Vagina (tissue), 2 donors: ENCODE data around the gene RAD51D.

ENCODE experiments used
- POLR2AphosphoS5 ChIP-seq, 2 donors: sonication (generic); formaldehyde crosslinking; IDR thresholded peaks; one replicate each; pipeline ENCODE4 v1.9.0; 2017; ENCODE audit warnings: antibody characterized with exemption in 2 of 2, mild to moderate bottlenecking in 2 of 2, low read depth in 1 of 2; ENCODE audit not compliant: insufficient read depth in 1 of 2
- TF ChIP-seq, protein P1 (sequence below), 3 experiments: fragments of 450-650 bp in 2 of 3; fragments of 200-600 bp in 1 of 3; sonication (generic) in 1 of 3; IDR thresholded peaks; one replicate each; pipeline ENCODE4 v1.5.1; 2017 to 2019; ENCODE audit warnings: antibody characterized with exemption in 3 of 3, mild to moderate bottlenecking in 2 of 3, moderate library complexity in 2 of 3

DNA sequence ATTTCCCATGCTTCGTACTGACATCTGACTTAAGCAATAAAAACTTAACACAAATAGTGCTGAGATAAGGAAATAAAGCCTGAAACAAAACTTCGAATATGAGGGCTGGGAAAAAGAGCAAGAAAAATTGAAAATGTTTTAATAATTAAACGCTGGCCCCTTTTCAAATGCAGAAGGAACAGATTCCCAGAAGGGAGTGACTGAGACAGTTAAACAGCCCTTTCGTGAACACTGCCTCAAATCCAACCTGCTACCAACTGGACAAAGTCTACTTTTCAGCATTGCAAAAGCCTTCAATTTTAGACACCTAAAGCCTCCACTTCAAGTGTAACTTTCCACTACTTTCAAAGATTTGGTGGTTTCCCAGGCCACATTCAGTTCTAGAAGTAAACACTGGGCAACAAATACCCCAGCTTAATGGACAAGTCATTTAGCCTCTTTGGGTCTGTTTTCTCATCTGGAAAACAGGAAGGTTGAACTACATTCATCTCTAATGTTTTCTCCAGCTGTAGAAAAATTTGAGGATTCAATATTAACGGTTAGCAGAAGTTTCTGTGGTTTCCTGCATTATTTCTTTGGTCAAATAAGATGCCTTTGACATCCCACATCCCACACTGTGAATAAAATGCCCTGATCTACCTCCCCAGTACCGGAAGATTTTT, 68.0 kb downstream of the RAD51D start:
- TF ChIP-seq, protein P1, sequence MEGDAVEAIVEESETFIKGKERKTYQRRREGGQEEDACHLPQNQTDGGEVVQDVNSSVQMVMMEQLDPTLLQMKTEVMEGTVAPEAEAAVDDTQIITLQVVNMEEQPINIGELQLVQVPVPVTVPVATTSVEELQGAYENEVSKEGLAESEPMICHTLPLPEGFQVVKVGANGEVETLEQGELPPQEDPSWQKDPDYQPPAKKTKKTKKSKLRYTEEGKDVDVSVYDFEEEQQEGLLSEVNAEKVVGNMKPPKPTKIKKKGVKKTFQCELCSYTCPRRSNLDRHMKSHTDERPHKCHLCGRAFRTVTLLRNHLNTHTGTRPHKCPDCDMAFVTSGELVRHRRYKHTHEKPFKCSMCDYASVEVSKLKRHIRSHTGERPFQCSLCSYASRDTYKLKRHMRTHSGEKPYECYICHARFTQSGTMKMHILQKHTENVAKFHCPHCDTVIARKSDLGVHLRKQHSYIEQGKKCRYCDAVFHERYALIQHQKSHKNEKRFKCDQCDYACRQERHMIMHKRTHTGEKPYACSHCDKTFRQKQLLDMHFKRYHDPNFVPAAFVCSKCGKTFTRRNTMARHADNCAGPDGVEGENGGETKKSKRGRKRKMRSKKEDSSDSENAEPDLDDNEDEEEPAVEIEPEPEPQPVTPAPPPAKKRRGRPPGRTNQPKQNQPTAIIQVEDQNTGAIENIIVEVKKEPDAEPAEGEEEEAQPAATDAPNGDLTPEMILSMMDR (IDR thresholded peaks at IDR 0.05) = no peak
- TF ChIP-seq POLR2AphosphoS5 (IDR thresholded peaks at IDR 0.05; ENCODE audit: insufficient read depth in 1 of 2, low read depth in 1 of 2) = no peak
